ENCODE measurements around the gene KRT78.

GRCh38 chr12:52827499-52828090 is 21.2 kb downstream of the KRT78 start:
- TF ChIP-seq CTCF (conservative IDR thresholded peaks at IDR 0.05) (no peak), ZFX (IDR thresholded peaks at IDR 0.05) (no peak)

Measured in C4-2B (cell line).